Caco-2 (cell line): ENCODE measurements around the gene CEL. TPM values are rescaled to one million over a fixed set of nuclear protein-coding genes. Genes with fewer than 3 reads are reported as not detected.
A peak's percentile ranks its signal among the peaks of the same experiment; 100 is the strongest.
"Not testable (repeated sequence)": the region's sequence is repeated elsewhere in the genome, so short reads cannot be mapped to it uniquely, and the experiment has no call there.

ENCODE experiments used
- BruUV-seq: library from RNA; stranded (reverse); fragments of 400-500 nt; replicated peaks from 2 replicates; lab custom pipeline; 2021; lab: Mats Ljungman, UMichigan
- CTCF ChIA-PET: fragments of 300-600 bp; sonication (Branson Sonifier 250); formaldehyde crosslinking; loops from one replicate; lab custom pipeline; 2022; ENCODE audit warnings: antibody characterized with exemption; lab: Charles Lee
- POLR2A ChIA-PET: fragments of 300-600 bp; sonication (Branson Sonifier 250); formaldehyde crosslinking; loops from one replicate; lab custom pipeline; 2022; ENCODE audit warnings: antibody characterized with exemption; lab: Charles Lee
- DNase-seq, 2 experiments: peaks; one replicate each; pipeline versions ENCODE4 v3.0.0 to v3.0.0-alpha.2; 2020 to 2022
- H3K27me3 ChIP-seq: replicated peaks from 2 replicates; pipeline ENCODE4 v1.6.0; 2011; ENCODE audit warnings: low read length; ENCODE audit not compliant: control insufficient read depth, insufficient read depth
- H3K36me3 ChIP-seq: 2 replicates; pipeline ENCODE4 v1.5.1; 2011; ENCODE audit warnings: low read length; ENCODE audit not compliant: control insufficient read depth, insufficient read depth
- H3K4me1 ChIP-seq: fragments of 250-450 bp; sonication (Bioruptor Pico); 2 replicates; pipeline ENCODE4 v1.5.1; 2020; ENCODE audit warnings: mild to moderate bottlenecking
- H3K4me3 ChIP-seq: 2 replicates; pipeline ENCODE4 v1.5.1; 2011; ENCODE audit warnings: low read depth, mild to moderate bottlenecking, control low read depth, low read length
- H3K9me3 ChIP-seq: fragments of 250-450 bp; sonication (Bioruptor Pico); 2 replicates; pipeline ENCODE4 v1.5.1; 2020; ENCODE audit warnings: mild to moderate bottlenecking, moderate library complexity
- H3K27ac Mint-ChIP-seq: one replicate; pipeline ENCODE4 v1.8.0; 2022; ENCODE audit warnings: mixed read lengths; ENCODE audit not compliant: unreplicated experiment
- H3K27me3 Mint-ChIP-seq: one replicate; pipeline ENCODE4 v1.8.0; 2022; ENCODE audit warnings: mixed read lengths; ENCODE audit not compliant: insufficient read depth, unreplicated experiment
- H3K36me3 Mint-ChIP-seq: one replicate; pipeline ENCODE4 v1.8.0; 2022; ENCODE audit warnings: mild to moderate bottlenecking, mixed read lengths; ENCODE audit not compliant: insufficient read depth, unreplicated experiment
- H3K4me1 Mint-ChIP-seq: one replicate; pipeline ENCODE4 v1.8.0; 2022; ENCODE audit warnings: low read depth, mixed read lengths; ENCODE audit not compliant: unreplicated experiment
- H3K4me3 Mint-ChIP-seq: one replicate; pipeline ENCODE4 v1.8.0; 2022; ENCODE audit warnings: mild to moderate bottlenecking, moderate library complexity, mixed read lengths; ENCODE audit not compliant: unreplicated experiment
- H3K9me3 Mint-ChIP-seq: one replicate; pipeline ENCODE4 v1.8.0; 2022; ENCODE audit warnings: mixed read lengths; ENCODE audit not compliant: unreplicated experiment
- intact Hi-C: fragments of 100-400 bp; cut with micrococcal nuclease; formaldehyde crosslinking; loops from one replicate; pipeline ENCODE4 v1.10.0; 2022; ENCODE audit not compliant: unreplicated experiment
- total RNA-seq: library from RNA; stranded (reverse); gene quantifications from 2 replicates; pipeline ENCODE4 v1.2.3, GENCODE V29; 2022
- TF ChIP-seq, protein P1 (sequence below), 2 experiments: fragments of 200-600 bp in 1 of 2; IDR thresholded peaks; 1 replicate in 1 of 2; 2 replicates in 1 of 2; pipeline versions ENCODE4 v1.5.1 to v1.8.0; 2011 to 2022; ENCODE audit warnings: antibody characterized with exemption in 1 of 2, control low read depth in 1 of 2, inconsistent platforms in 1 of 2, low read depth in 1 of 2, low read length in 1 of 2, mild to moderate bottlenecking in 1 of 2, moderate library complexity in 1 of 2; ENCODE audit not compliant: insufficient read depth in 1 of 2, severe bottlenecking in 1 of 2, unreplicated experiment in 1 of 2

The CEL gene
- total RNA-seq, 1 experiment from 2014 or later: 2.0 TPM

DNA sequence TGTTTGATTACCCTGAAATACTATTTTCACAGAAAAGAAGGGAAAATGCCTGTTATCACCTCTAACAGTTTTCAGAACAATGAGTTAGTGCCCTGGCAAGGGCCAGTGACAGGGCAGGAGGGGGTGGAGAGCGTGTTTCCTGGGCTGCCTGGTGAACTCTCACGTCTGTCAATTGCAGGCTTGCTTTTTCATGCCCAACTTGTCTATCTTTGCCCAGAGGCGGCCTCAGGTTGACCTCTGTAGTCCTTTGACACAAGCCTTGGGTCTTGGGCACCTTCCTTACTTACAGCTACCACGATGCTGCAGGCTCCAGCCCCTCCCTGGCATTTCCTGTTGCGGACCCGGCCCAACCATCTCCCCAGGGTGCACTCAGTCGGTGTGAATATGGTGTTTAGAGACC lies 2.2 kb upstream of the CEL start:
- peaks cover 43% of the 10 kb centered on the region for H3K36me3 Mint-ChIP-seq
- H3K27me3 ChIP-seq: no peaks in the 10 kb centered on the region
- H3K27me3 Mint-ChIP-seq: no peaks in the 10 kb centered on the region
- TF ChIP-seq, protein P1, sequence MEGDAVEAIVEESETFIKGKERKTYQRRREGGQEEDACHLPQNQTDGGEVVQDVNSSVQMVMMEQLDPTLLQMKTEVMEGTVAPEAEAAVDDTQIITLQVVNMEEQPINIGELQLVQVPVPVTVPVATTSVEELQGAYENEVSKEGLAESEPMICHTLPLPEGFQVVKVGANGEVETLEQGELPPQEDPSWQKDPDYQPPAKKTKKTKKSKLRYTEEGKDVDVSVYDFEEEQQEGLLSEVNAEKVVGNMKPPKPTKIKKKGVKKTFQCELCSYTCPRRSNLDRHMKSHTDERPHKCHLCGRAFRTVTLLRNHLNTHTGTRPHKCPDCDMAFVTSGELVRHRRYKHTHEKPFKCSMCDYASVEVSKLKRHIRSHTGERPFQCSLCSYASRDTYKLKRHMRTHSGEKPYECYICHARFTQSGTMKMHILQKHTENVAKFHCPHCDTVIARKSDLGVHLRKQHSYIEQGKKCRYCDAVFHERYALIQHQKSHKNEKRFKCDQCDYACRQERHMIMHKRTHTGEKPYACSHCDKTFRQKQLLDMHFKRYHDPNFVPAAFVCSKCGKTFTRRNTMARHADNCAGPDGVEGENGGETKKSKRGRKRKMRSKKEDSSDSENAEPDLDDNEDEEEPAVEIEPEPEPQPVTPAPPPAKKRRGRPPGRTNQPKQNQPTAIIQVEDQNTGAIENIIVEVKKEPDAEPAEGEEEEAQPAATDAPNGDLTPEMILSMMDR (IDR thresholded peaks at IDR 0.05; ENCODE audit: insufficient read depth in 1 of 2, low read depth in 1 of 2, low read length in 1 of 2, severe bottlenecking in 1 of 2, unreplicated experiment in 1 of 2): no peak
- intact Hi-C loops: no loop called here
- ChIA-PET CTCF (no interaction called here), POLR2A (no interaction called here)
- no peaks in the 10 kb centered on the region for H3K9me3 ChIP-seq
- peaks cover 9% of the 10 kb centered on the region; the same call in 1 of the 2 replicates for H3K4me1 ChIP-seq
- H3K4me3 ChIP-seq: no peak overlapping the region
- no peak overlapping the region for H3K4me3 Mint-ChIP-seq
- peaks cover 1% of the 10 kb centered on the region; the same call in 1 of the 2 replicates for H3K36me3 ChIP-seq
- H3K4me1 Mint-ChIP-seq: peaks cover 7% of the 10 kb centered on the region
- no peaks in the 10 kb centered on the region for H3K9me3 Mint-ChIP-seq
- H3K27ac Mint-ChIP-seq: no peak overlapping the region
- DNase-seq: no peak
- BruUV-seq: no TSS peak

DNA sequence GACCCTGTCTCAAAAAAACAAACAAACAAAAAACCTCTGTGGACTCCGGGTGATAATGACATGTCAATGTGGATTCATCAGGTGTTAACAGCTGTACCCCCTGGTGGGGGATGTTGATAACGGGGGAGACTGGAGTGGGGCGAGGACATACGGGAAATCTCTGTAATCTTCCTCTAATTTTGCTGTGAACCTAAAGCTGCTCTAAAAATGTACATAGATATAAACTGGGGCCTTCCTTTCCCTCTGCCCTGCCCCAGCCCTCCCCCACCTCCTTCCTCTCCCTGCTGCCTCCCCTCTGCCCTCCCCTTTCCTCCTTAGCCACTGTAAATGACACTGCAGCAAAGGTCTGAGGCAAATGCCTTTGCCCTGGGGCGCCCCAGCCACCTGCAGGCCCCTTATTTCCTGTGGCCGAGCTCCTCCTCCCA lies 1.4 kb upstream of the CEL start:
- H3K27me3 Mint-ChIP-seq: no peaks in the 10 kb centered on the region

DNA sequence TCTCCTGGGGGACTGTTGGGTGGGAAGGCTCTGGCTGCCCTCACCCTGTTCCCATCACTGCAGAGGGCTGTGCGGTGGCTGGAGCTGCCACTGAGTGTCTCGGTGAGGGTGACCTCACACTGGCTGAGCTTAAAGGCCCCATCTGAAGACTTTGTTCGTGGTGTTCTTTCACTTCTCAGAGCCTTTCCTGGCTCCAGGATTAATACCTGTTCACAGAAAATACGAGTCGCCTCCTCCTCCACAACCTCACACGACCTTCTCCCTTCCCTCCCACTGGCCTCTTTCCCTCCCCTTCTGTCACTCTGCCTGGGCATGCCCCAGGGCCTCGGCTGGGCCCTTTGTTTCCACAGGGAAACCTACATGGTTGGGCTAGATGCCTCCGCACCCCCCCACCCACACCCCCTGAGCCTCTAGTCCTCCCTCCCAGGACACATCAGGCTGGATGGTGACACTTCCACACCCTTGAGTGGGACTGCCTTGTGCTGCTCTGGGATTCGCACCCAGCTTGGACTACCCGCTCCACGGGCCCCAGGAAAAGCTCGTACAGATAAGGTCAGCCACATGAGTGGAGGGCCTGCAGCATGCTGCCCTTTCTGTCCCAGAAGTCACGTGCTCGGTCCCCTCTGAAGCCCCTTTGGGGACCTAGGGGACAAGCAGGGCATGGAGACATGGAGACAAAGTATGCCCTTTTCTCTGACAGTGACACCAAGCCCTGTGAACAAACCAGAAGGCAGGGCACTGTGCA lies 590 bp upstream of the CEL start:
- CTCF ChIA-PET, H3K4me1 ChIP-seq, intact Hi-C loops, BruUV-seq, H3K27me3 ChIP-seq, H3K27ac Mint-ChIP-seq, POLR2A ChIA-PET, H3K4me1 Mint-ChIP-seq, H3K9me3 ChIP-seq, DNase-seq, H3K36me3 ChIP-seq, H3K4me3 Mint-ChIP-seq, H3K4me3 ChIP-seq, H3K9me3 Mint-ChIP-seq, H3K27me3 Mint-ChIP-seq: not testable (repeated sequence)
- H3K36me3 Mint-ChIP-seq: peaks cover 37% of the 10 kb centered on the region

More for the DNA sequence above, 1.4 kb upstream of the CEL start:
- BruUV-seq: no TSS peak
- TF ChIP-seq, protein P1 (IDR thresholded peaks at IDR 0.05; ENCODE audit: insufficient read depth in 1 of 2, low read depth in 1 of 2, low read length in 1 of 2, severe bottlenecking in 1 of 2, unreplicated experiment in 1 of 2): no peak
- DNase-seq: peak in 1 of 2 experiments; percentile 59
- Histone ChIP-seq H3K4me3 (no peak overlapping the region), H3K4me1 (peaks cover 9% of the 10 kb centered on the region; the same call in 1 of the 2 replicates), H3K9me3 (no peaks in the 10 kb centered on the region), H3K27me3 (no peaks in the 10 kb centered on the region), H3K36me3 (peaks cover 1% of the 10 kb centered on the region; the same call in 1 of the 2 replicates)
- POLR2A ChIA-PET: no interaction called here
- intact Hi-C loops: no loop called here
- H3K27ac Mint-ChIP-seq: no peak overlapping the region
- H3K36me3 Mint-ChIP-seq: peaks cover 35% of the 10 kb centered on the region
- H3K4me1 Mint-ChIP-seq: peaks cover 7% of the 10 kb centered on the region
- no peak overlapping the region for H3K4me3 Mint-ChIP-seq
- CTCF ChIA-PET: interaction anchor here (0.7 kb wide), 1 partner anchor 186 kb away, joined by 3 read pairs; no protein-coding TSS in a partner anchor
- H3K9me3 Mint-ChIP-seq: no peaks in the 10 kb centered on the region

DNA sequence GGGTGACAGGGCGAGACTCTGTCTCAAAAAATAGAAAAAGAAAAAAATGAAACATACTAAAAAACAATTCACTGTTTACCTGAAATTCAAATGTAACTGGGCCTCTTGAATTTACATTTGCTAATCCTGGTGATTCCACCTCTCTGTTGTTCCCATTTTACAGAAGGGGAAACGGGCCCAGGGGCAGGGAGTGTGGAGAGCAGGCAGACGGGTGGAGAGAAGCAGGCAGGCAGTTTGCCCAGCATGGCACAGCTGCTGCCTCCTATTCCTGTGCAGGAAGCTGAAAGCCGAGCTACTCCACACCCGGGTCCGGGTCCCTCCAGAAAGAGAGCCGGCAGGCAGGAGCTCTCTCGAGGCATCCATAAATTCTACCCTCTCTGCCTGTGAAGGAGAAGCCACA lies 788 bp downstream of the CEL start:
- H3K4me3 Mint-ChIP-seq, H3K4me1 Mint-ChIP-seq, BruUV-seq, H3K27me3 Mint-ChIP-seq, H3K27me3 ChIP-seq, H3K36me3 ChIP-seq, H3K27ac Mint-ChIP-seq, H3K9me3 Mint-ChIP-seq, CTCF ChIA-PET, H3K9me3 ChIP-seq, POLR2A ChIA-PET, H3K4me1 ChIP-seq, DNase-seq, intact Hi-C loops, H3K4me3 ChIP-seq: not testable (repeated sequence)
- H3K36me3 Mint-ChIP-seq: peaks cover 34% of the 10 kb centered on the region
